NCI-H345 treated with DMSO at 0.1 percent for 48 hours (cell line): ENCODE measurements around the gene PTPRG.
"Not testable (repeated sequence)": the region's sequence is repeated elsewhere in the genome, so short reads cannot be mapped to it uniquely, and the experiment has no call there.

Experiments
- DNase-seq: peaks from one replicate; lab custom pipeline; 2025; ENCODE audit not compliant: unreplicated experiment; lab: John Stamatoyannopoulos, UW

The PTPRG gene

GRCh38 chr3:61748288-61748687 is 186.9 kb downstream of the PTPRG start:
- DNase-seq, result no peak

DNA sequence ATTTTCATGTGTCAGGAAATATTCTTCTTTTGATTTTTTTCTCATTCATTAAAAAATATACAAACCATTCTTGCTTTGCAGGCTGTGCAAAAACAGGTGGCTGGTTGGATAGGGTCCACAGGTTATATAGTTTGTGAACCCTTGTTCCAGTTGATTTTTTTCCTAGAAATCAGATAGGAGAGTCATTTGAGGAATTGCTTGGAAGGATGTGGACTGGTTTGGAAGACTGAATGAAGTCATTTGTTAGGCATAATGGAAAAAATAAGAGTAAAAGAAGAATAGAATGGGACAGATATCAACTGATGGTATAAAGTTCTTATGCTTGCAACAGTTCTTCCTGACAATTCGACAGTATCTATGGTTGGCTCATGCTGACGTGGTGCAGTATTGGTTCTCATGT is 189.4 kb downstream of the PTPRG start:
- no peak for DNase-seq

DNA sequence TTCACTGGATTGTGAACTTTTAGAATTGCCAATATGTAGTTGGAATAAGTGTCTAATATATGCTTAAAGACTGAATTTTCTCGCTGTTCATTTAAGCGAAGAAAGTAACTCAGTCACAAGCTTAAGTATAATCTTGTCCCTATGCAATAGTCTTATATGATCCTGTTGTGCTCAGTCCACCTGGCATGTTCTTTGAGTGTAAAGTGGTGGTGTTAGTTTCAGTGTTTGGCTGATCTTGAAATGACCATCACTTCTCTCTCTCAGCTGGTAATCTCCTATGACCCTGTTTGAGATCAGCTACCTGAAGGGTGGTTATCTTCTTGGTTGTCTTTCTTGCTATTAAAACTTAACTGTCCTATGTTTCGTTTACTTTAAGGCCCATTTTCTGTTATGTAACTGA is 197.5 kb downstream of the PTPRG start:
- no peak for DNase-seq

DNA sequence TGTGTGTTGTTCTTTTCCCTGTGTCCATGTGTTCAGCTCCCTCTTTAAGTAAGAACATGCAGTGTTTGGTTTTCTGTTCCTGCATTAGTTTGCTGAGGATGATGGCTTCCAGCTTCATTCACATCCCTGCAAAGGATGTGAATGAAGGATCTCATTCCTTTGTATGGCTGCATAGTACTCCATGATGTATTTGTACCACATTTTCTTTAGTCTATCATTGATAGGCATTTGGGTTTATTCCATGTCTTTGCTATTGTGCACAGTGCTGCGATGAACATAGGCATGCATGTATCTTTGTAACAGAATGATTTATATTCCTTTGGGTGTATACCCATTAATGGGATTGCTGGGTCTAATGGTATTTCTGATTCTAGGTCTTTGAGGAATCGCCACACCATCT is 199.4 kb downstream of the PTPRG start:
- not testable (repeated sequence) for DNase-seq

GRCh38 chr3:61761694-61762430 is 200.5 kb downstream of the PTPRG start:
- DNase-seq, result no peak

GRCh38 chr3:61765157-61765876 is 203.9 kb downstream of the PTPRG start:
- no peak for DNase-seq

DNA sequence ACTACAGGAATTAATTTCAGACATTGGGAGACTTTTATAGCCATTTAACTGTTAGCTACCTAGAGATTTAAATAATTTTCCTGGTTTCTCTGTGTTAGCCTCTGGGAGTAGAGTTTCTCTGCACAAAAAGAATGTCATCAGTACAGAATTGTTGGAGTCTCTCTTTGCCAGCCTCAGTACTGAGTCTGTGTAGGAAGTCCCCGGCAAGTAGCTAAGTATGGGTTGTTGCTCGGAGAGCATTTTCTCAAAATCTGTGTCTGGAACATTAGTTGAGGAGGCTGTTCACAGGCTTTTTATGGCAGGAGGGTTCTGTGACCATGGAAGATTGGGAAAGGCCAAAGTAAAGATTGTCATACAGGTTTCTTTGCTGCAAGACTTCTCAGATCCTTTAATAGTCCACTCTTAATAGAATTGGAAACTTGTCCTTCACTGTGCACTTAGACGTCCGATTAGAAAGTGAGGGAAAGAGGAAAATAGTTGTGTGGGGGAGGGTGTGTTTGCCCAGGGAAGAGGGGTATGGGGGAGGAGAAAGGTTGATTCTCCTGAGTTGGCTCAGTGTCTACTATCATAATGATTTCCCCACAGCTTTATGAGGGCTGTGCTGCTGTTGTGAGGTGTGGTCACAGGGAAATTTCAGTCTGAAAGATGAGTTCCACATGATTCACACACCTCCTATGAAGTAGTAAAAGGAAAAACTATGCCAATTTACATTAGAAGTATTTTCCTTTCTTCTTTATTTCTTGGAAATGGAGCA is 207.1 kb downstream of the PTPRG start:
- no peak for DNase-seq

DNA sequence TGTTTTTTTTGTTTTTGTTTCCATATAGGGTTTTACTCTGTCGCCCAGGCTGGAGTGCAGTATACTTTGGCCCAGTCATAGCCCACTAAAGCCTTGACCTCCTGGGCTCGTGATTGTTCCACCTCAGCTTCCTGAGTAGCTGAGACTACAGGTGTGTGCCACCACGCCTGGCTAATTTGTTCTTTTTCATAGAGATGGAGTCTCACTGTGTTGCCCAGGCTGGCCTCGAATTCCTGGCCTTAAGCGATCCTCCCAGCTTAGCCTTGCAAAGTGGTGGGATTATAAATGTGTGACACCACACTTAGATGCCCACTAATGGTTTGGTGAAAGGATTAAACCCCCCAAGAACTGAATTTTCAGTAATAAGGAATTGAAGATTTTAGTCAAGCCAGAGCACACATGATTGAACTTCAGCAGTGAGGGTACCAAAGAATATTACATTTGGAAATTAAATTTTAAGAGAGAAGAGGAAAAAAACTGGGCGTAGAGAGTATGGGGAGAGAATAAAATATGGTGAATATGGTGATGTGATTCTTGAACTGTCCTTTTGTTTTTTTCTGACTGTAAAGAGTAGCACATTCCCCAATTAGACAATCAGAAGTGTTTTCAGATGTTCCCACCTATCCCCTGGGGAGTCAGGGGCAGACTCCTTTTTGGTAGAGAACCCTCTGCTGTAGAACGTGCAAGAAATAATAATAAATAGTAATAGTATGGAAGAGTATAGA is 208.1 kb downstream of the PTPRG start:
- DNase-seq, result no peak

GRCh38 chr3:61771976-61772375 is 210.6 kb downstream of the PTPRG start:
- DNase-seq, result no peak

DNA sequence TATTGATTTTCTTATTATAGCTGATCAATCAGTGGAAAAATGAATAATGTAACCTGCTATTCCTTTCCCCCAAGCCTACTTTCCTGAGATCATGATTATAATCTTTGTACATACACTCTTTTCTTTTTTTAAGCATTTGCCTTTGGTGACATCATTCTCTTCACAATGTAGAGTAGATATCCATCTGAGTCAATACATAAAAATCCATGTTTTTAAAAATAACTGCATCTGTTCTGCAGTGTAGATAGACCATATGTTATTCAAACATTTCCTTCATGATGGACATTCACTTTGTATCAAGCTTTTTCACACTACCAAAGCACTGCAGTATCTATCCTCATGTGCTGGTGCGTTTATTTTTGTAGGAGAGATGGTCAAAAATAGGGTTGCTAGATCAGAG is 211.1 kb downstream of the PTPRG start:
- DNase-seq, result no peak

DNA sequence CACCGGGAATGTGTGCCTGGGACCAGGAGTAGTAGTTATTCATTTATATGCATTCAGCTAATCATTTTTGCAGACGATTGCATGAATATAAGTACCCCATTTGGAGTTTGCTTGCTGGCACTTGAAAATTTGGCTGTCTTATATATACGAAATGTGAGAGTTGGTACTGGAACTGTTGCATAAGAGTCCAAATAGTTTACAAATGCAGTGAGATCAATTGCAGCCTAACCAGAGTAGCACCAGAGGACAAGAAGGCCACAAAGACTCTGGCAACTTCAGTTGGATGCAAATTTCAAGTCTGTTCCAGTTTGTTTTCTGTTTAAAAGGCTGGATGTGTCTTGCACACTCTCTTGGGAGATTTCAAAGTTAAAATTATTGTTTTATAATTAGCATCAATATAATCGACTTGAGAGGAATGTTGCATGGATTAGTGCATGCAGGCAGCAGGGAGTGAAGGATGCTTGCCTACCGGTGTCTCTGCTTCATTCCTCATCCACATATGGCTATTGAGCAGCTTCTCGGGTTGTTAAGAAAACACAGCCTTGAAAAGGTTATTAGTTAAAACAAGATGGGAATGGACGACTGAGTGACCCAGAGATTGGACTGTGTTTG is 213.0 kb downstream of the PTPRG start:
- no peak for DNase-seq

DNA sequence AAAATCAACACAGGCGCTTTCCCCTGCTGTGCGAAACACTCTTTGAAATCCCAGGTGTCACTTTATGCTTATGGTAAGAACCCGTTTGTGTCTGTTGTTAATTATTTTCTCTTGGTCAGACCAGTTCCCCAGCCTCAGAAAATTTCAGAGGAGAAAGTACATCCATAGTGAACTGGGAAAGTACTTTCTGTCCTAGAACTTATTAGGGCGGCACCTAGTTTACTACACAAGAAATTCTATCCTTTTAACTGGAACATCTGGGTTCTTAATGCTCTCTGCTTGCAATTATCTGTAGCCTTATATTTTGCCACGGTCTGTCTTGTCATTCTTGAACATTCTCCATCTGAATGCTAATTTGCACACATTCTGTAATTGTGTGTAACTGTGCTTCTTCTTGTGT is 215.0 kb downstream of the PTPRG start:
- DNase-seq, result no peak

- DNase-seq, result no peak
Observed at GRCh38 chr3:61777483-61777882, 216.1 kb downstream of the PTPRG start.

DNA sequence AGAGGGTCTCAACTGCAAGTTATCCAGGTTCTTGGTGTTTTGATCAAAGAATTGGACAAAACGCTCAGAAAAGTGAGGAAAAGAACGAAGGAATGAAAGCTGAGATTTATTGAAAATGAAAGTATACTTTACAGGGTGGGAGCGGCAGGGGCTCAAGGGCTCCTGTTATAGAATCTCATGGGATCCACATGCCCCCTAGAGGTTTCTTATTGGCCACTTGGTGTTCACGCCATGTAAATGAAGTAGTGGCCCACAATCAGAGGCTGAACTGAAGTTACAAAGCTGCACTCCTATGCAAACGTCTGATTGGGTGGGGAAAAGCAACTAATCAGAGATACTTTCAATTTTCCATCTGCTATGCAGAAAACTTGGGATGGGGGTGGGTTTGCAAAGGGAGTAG is 216.7 kb downstream of the PTPRG start:
- DNase-seq, result no peak

DNA sequence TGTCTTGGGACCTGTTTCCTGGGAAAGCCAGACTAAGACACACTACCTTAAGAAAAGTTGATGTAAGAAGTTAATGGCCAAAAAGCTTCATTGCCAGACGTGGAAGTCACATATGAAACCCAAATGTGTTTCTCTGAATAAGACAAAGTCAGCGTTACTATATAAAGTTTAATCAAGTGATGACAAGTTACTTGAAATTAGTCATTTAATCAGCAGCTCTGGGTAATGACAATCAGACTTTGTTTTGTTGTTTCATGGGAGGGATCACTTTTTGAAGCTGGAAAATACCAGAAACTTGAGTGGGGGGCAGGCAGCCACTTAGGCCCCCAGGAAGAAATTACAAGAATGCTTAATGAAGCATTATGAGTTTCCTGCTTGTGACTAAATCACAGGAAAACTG is 218.6 kb downstream of the PTPRG start:
- no peak for DNase-seq

DNA sequence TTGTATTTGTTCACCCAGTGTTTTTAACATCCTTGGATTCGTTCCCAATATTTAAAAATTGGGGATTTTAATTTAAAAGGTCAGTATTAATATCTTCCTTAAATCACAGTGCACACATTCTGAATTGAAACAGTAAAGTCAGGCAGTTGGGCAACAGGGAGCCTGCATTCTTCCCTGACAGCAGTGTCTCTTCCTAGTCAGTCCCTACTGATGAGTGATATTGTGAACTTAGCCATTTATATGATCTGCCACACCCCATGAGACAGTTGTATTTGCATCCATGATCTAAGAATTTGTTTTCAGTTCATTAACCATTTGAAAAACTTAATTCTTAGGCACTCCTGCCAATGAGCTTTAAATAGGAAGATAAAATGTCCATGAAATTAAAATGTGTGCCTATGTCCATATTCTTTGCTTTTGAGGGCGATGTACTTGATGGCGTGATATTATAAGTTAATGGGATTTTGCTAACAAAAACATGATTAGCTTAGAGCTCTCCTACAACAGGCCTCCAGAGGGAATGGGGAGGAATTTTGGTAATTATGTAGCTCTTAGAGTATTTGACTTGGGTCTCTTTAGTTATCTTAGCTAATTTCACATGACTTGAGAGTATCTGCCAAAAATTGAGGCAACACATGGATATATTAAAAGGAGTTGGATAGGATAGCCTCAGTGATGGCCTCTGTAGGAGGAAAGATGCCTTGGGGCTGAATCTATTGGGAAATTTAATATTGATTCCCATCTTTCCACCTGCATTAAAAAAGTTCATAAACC is 219.3 kb downstream of the PTPRG start:
- no peak for DNase-seq

GRCh38 chr3:61783993-61784718 is 222.8 kb downstream of the PTPRG start:
- no peak for DNase-seq

DNA sequence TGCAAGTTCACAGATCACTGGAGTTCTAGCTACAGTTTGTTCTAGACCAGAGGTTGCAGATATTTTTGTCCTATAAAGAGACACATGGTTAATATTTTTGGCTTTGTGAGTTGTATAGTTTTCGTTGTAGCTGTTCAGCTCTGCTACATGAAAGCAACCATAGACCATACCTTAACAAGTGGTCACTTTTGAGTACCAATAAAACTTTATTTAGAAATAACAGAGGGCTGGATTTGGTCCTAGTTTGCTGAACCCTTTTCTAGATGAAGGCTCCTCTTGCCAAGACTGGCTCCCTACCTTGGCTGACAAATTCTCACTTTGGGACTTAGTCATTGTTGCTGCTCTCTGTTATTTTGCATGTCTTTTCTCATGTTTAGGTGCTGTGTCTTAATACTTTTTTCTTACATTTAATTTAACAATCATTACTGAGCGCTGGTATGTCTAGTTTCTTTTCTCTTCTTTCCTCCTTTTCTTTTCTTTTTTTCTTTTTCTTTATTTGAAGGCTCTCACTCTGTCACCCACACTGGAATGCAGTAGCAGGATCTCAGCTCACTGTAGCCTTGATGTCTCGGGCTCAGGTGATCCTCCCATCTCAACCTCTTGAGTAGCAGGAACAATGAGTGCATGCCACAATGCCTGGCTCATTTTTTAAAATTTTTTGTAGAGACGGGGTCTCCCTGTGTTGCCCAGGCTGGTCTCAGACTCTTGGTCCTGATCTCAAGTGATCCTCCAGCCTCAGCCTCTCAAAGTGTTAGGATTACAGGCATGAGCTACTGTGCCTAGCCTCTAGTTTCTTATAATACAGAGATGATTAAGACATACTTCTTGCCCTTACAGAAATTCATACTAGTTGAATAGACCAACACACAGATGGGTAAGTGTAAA is 227.5 kb downstream of the PTPRG start:
- DNase-seq, result no peak

- peak; percentile 80 for DNase-seq
Observed at GRCh38 chr3:61789861-61790260, 228.5 kb downstream of the PTPRG start.
